H1 (cell line): ENCODE data around the gene AURKAIP1. TPM values are rescaled to one million over a fixed set of nuclear protein-coding genes. Genes with fewer than 3 reads are reported as not detected.

Source experiments
- CTCF ChIA-PET: fragments of 300-600 bp; sonication (Branson Sonifier 250); formaldehyde crosslinking; loops from one replicate; lab custom pipeline; 2021; ENCODE audit not compliant: partially characterized antibody; lab: Charles Lee
- POLR2A ChIA-PET: fragments of 300-600 bp; sonication (Branson Sonifier 250); formaldehyde crosslinking; loops from one replicate; lab custom pipeline; 2021; ENCODE audit warnings: inconsistent platforms; ENCODE audit not compliant: partially characterized antibody; lab: Charles Lee
- DNase-seq, 2 experiments: peaks; one replicate each; pipeline versions ENCODE4 v3.0.0 to v3.0.0-alpha.2; 2010 to 2022; ENCODE audit warnings: low spot score in 2 of 2, low read depth in 1 of 2, mixed read lengths in 1 of 2
- FAIRE-seq: peaks from 2 replicates; lab custom pipeline; 2011; peaks lifted over from hg19 to GRCh38; lab: Jason Lieb, UNC
- H2AFZ ChIP-seq: 2 replicates; pipeline ENCODE4 v1.8.1; 2012; ENCODE audit warnings: low read length, inconsistent platforms
- H2AK5ac ChIP-seq: 2 replicates; pipeline ENCODE4 v1.6.1; 2013; ENCODE audit warnings: low read depth, low read length
- H2BK120ac ChIP-seq: replicated peaks from 2 replicates; pipeline ENCODE3; 2013; ENCODE audit warnings: low read depth, low read length, inconsistent platforms
- H2BK12ac ChIP-seq: 2 replicates; pipeline ENCODE4 v1.6.1; 2013; ENCODE audit warnings: low read depth, low read length
- H2BK15ac ChIP-seq: 2 replicates; pipeline ENCODE4 v1.6.1; 2013; ENCODE audit warnings: low read length
- H2BK20ac ChIP-seq: 2 replicates; pipeline ENCODE4 v1.6.1; 2013; ENCODE audit warnings: low read length
- H2BK5ac ChIP-seq: 2 replicates; pipeline ENCODE4 v1.6.1; 2013; ENCODE audit warnings: low read depth, low read length
- H3K14ac ChIP-seq: 2 replicates; pipeline ENCODE4 v1.6.1; 2013; ENCODE audit warnings: inconsistent platforms; ENCODE audit not compliant: insufficient read length
- H3K18ac ChIP-seq: 2 replicates; pipeline ENCODE4 v1.6.1; 2013; ENCODE audit warnings: low read length; ENCODE audit errors: extremely low read depth
- H3K23ac ChIP-seq: 2 replicates; pipeline ENCODE4 v1.6.1; 2013; ENCODE audit warnings: inconsistent platforms; ENCODE audit not compliant: insufficient read length
- H3K23me2 ChIP-seq: 2 replicates; pipeline ENCODE4 v1.6.1; 2013; ENCODE audit warnings: low read depth, low read length
- H3K27ac ChIP-seq: 2 replicates; pipeline ENCODE4 v1.6.1; 2011; ENCODE audit warnings: low read depth, low read length, inconsistent platforms
- H3K27me3 ChIP-seq, 4 experiments: replicated peaks in 1 of 4; 1 replicate in 1 of 4; 2 replicates in 3 of 4; pipeline versions ENCODE4 v1.6.1 to v1.8.1; 2011 to 2013; ENCODE audit warnings: low read length in 3 of 4, mild to moderate bottlenecking in 3 of 4, inconsistent platforms in 2 of 4, mixed read lengths in 2 of 4, moderate library complexity in 1 of 4; ENCODE audit not compliant: control insufficient read depth in 3 of 4, insufficient read depth in 3 of 4; ENCODE audit errors: extremely low read depth in 1 of 4
- H3K36me3 ChIP-seq, 4 experiments: 2 replicates each; pipeline versions ENCODE4 v1.6.1 to v1.8.1; 2011 to 2013; ENCODE audit warnings: mild to moderate bottlenecking in 4 of 4, low read length in 3 of 4, moderate library complexity in 2 of 4, control low read depth in 1 of 4, inconsistent platforms in 1 of 4; ENCODE audit not compliant: insufficient read depth in 4 of 4, control insufficient read depth in 2 of 4
- H3K4ac ChIP-seq: replicated peaks from 2 replicates; pipeline ENCODE3; 2013; ENCODE audit warnings: low read length, low read depth, mixed read lengths, inconsistent platforms; ENCODE audit not compliant: insufficient read length
- H3K4me1 ChIP-seq, 4 experiments: replicated peaks in 1 of 4; 1 replicate in 1 of 4; 2 replicates in 3 of 4; pipeline versions ENCODE4 v1.6.1 to v1.8.1; 2011 to 2013; ENCODE audit warnings: low read length in 3 of 4, inconsistent platforms in 2 of 4, mixed read lengths in 1 of 4; ENCODE audit not compliant: insufficient read depth in 4 of 4, control insufficient read depth in 3 of 4
- H3K4me2 ChIP-seq, 2 experiments: 2 replicates each; pipeline versions ENCODE4 v1.6.1 to v1.8.1; 2011 to 2013; ENCODE audit warnings: low read depth in 2 of 2, low read length in 2 of 2, control low read depth in 1 of 2, inconsistent platforms in 1 of 2, mild to moderate bottlenecking in 1 of 2; ENCODE audit not compliant: insufficient read depth in 1 of 2
- H3K4me3 ChIP-seq, 4 experiments: fragments of 200-600, 300-600 bp in 1 of 4; sonication (generic), shearing (Covaris generic), sonication (Bioruptor Twin) in 1 of 4; 2 replicates each; pipeline versions ENCODE4 v1.5.1 to v1.8.1; 2011 to 2016; ENCODE audit warnings: low read length in 4 of 4, low read depth in 3 of 4, control low read depth in 2 of 4, inconsistent platforms in 2 of 4, mild to moderate bottlenecking in 2 of 4, mixed read lengths in 1 of 4, moderate library complexity in 1 of 4; ENCODE audit not compliant: insufficient read depth in 2 of 4; ENCODE audit errors: extremely low read depth in 1 of 4
- H3K56ac ChIP-seq: replicated peaks from 2 replicates; pipeline ENCODE3; 2013; ENCODE audit warnings: low read depth, mild to moderate bottlenecking, mixed read lengths, low read length, inconsistent platforms; ENCODE audit not compliant: insufficient read length
- H3K79me1 ChIP-seq: 2 replicates; pipeline ENCODE4 v1.6.1; 2013; ENCODE audit warnings: low read depth, low read length, control low read depth
- H3K79me2 ChIP-seq, 2 experiments: 2 replicates each; pipeline versions ENCODE4 v1.6.1 to v1.8.1; 2012 to 2013; ENCODE audit warnings: low read length in 2 of 2, mild to moderate bottlenecking in 2 of 2, inconsistent platforms in 1 of 2; ENCODE audit not compliant: insufficient read depth in 2 of 2, control insufficient read depth in 1 of 2
- H3K9ac ChIP-seq, 4 experiments: replicated peaks in 1 of 4; 1 replicate in 1 of 4; 2 replicates in 3 of 4; pipeline versions ENCODE4 v1.6.1 to v1.8.1; 2011 to 2013; ENCODE audit warnings: low read depth in 3 of 4, low read length in 3 of 4, control low read depth in 2 of 4, mild to moderate bottlenecking in 2 of 4, moderate library complexity in 2 of 4, inconsistent platforms in 1 of 4; ENCODE audit errors: extremely low read depth in 1 of 4
- H3K9me3 ChIP-seq, 2 experiments: 2 replicates each; pipeline versions ENCODE4 v1.6.1 to v1.8.1; 2012 to 2013; ENCODE audit warnings: mild to moderate bottlenecking in 2 of 2, moderate library complexity in 2 of 2, control low read depth in 1 of 2, inconsistent platforms in 1 of 2, low read depth in 1 of 2, low read length in 1 of 2, mixed read lengths in 1 of 2; ENCODE audit not compliant: insufficient read depth in 2 of 2
- H4K20me1 ChIP-seq, 2 experiments: replicated peaks in 1 of 2; 2 replicates each; pipeline versions ENCODE3 to v1.8.1; 2011 to 2013; ENCODE audit warnings: inconsistent platforms in 2 of 2, low read length in 2 of 2, mild to moderate bottlenecking in 1 of 2; ENCODE audit not compliant: insufficient read depth in 2 of 2, control insufficient read depth in 1 of 2
- H4K5ac ChIP-seq: 2 replicates; pipeline ENCODE4 v1.6.1; 2013; ENCODE audit warnings: low read length, low read depth, mixed read lengths, inconsistent platforms; ENCODE audit not compliant: insufficient read length
- H4K8ac ChIP-seq: 2 replicates; pipeline ENCODE4 v1.8.0; 2013; ENCODE audit warnings: mild to moderate bottlenecking, moderate library complexity, low read length, inconsistent platforms; ENCODE audit not compliant: insufficient read depth; ENCODE audit errors: extremely low read depth
- H4K91ac ChIP-seq: replicated peaks from 2 replicates; pipeline ENCODE3; 2013; ENCODE audit warnings: low read length, mixed read lengths, inconsistent platforms; ENCODE audit not compliant: insufficient read length
- CHD1 ChIP-seq: IDR thresholded peaks from 2 replicates; pipeline ENCODE4 v1.6.1; 2012; ENCODE audit warnings: low read depth, low read length, improper control_type of control experiment
- CTBP2 ChIP-seq: IDR thresholded peaks from 2 replicates; pipeline ENCODE4 v1.7.0; 2011; ENCODE audit warnings: borderline replicate concordance, mild to moderate bottlenecking, moderate library complexity, mixed read lengths, low read length; ENCODE audit not compliant: insufficient read depth, insufficient read length
- JUN ChIP-seq: IDR thresholded peaks from 2 replicates; pipeline ENCODE4 v1.6.1; 2011; ENCODE audit warnings: low read depth, mild to moderate bottlenecking, improper control_type of control experiment, low read length
- JUND ChIP-seq: IDR thresholded peaks from 2 replicates; pipeline ENCODE4 v1.6.1; 2011; ENCODE audit warnings: mild to moderate bottlenecking, improper control_type of control experiment, low read length
- KDM4A ChIP-seq: IDR thresholded peaks from one replicate; pipeline ENCODE4 v1.7.1; 2012; ENCODE audit warnings: low read depth, mild to moderate bottlenecking, moderate library complexity, low read length, inconsistent platforms; ENCODE audit not compliant: severe bottlenecking
- MAX ChIP-seq: IDR thresholded peaks from 2 replicates; pipeline ENCODE4 v1.6.1; 2012; ENCODE audit warnings: inconsistent platforms
- POLR2A ChIP-seq, 2 experiments: IDR thresholded peaks; 1 replicate in 1 of 2; 2 replicates in 1 of 2; pipeline ENCODE4 v1.6.1; 2011; ENCODE audit warnings: low read depth in 2 of 2, low read length in 2 of 2, mild to moderate bottlenecking in 2 of 2; ENCODE audit errors: control extremely low read depth in 1 of 2
- RXRA ChIP-seq: IDR thresholded peaks from 2 replicates; pipeline ENCODE4 v1.6.1; 2011; ENCODE audit warnings: low read depth, mild to moderate bottlenecking, low read length, moderate library complexity; ENCODE audit not compliant: insufficient read depth
- SAP30 ChIP-seq: fragments of 300-600 bp; sonication (generic); IDR thresholded peaks from 2 replicates; pipeline ENCODE4 v1.7.1; 2012; ENCODE audit warnings: low read length, moderate library complexity, mild to moderate bottlenecking, inconsistent platforms; ENCODE audit not compliant: insufficient read depth, insufficient replicate concordance
- YY1 ChIP-seq: IDR thresholded peaks from 2 replicates; pipeline ENCODE4 v1.6.1; 2011; ENCODE audit warnings: low read depth, mild to moderate bottlenecking, low read length
- WGBS, 2 experiments: shearing (Covaris generic) in 1 of 2; methylation state at CpG; one replicate each; pipeline versions ENCODE4 v1.1.6 to v1.1.7; 2013 to 2015; ENCODE audit warnings: low lambda C conversion rate in 2 of 2, mixed read lengths in 2 of 2, inconsistent platforms in 1 of 2, low coverage in 1 of 2, missing lambda C conversion rate in 1 of 2; ENCODE audit not compliant: insufficient replicate concordance in 2 of 2, insufficient coverage in 1 of 2, insufficient read length in 1 of 2; ENCODE audit errors: extremely low coverage in 1 of 2, missing lambda C conversion rate in 1 of 2; 5-methylcytosine and 5-hydroxymethylcytosine counted together
- polyA plus RNA-seq, 7 experiments: library from polyadenylated mRNA; depleted of rRNA in 3 of 7; stranded (reverse) in 5 of 7; unstranded in 2 of 7; fragments of >200 nt in 5 of 7; fragments of 200-250 nt in 2 of 7; gene quantifications; 1 replicate in 5 of 7; 2 replicates in 1 of 7; 4 replicates in 1 of 7; pipeline versions ENCODE4 v1.2.1 to v1.2.3, GENCODE V29; 2011 to 2013; ENCODE audit warnings: missing spikeins in 2 of 7, mixed read lengths in 2 of 7
- total RNA-seq: library from RNA; stranded (reverse); fragmentation: NEBNext Ultra II Directional; extraction: Animal tissue kit (Norgen Biotek cat#: 25700); gene quantifications from 2 replicates; pipeline ENCODE4 v1.2.1, GENCODE V29; 2021
- TF ChIP-seq, protein P1 (sequence below), 3 experiments: IDR thresholded peaks; 1 replicate in 2 of 3; 2 replicates in 1 of 3; pipeline versions ENCODE4 v1.5.1 to v1.6.1; 2011; ENCODE audit warnings: low read length in 3 of 3, mild to moderate bottlenecking in 3 of 3, inconsistent platforms in 2 of 3, low read depth in 1 of 3, moderate library complexity in 1 of 3; ENCODE audit not compliant: insufficient read depth in 1 of 3; ENCODE audit errors: control extremely low read depth in 1 of 3

The AURKAIP1 gene
- total and polyA plus RNA-seq, 2 of the 8 experiments (the other 6 are each of a cell fraction or from before 2014, with no cell fraction given) = 87.8 to 194 TPM

DNA sequence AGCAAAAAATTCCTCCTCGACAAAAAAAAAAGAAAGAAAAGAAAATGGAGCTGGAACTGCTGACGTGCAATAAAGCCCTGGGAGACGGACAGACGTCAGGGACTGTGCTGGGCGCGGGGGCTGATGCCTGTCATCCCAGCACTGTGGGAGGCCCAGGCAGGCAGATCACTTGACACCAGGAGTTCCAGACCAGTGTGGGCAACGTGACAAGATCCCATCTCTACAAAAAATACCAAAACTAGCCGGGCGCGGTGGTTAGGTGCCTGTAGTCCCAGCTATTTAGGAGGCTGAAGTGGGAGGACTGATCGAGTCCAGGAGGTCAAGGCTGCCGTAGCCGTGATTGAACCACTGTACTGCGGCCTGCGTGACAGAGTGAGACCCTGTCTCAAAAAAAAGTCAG lies 49.7 kb upstream of the AURKAIP1 start:
- H2BK12ac ChIP-seq = peak overlapping the region; percentile 75; the same call in 1 of the 2 replicates
- no peak overlapping the region for H3K23ac ChIP-seq
- H2BK15ac ChIP-seq = no peak overlapping the region
- H3K36me3 ChIP-seq = no peaks in the 10 kb centered on the region; a peak in 1 of 8 replicates
- H3K23me2 ChIP-seq = peaks cover 10% of the 10 kb centered on the region; the same call in 1 of the 2 replicates
- H3K27me3 ChIP-seq = no peaks in the 10 kb centered on the region; a peak in 2 of 7 replicates
- H2AFZ ChIP-seq = no peak overlapping the region
- H2BK5ac ChIP-seq = no peak overlapping the region
- no peak overlapping the region for H2BK120ac ChIP-seq
- H3K14ac ChIP-seq = no peak overlapping the region
- H3K79me1 ChIP-seq = no peaks in the 10 kb centered on the region
- CTCF ChIA-PET = interaction anchor here (0.7 to 3.4 kb wide), 9 partner anchors 10 to 196 kb away, joined by 3 to 14 read pairs (median 6); no protein-coding TSS in a partner anchor
- DNase-seq = no peak
- peaks cover 0 to 3% of the 10 kb centered on the region in 2 experiments; a peak in 1 of 4 replicates for H3K9me3 ChIP-seq
- H3K4me1 ChIP-seq = peaks cover 0 to 37% (median 28%) of the 10 kb centered on the region in 4 experiments; a peak in 6 of 7 replicates
- no peak overlapping the region for H4K91ac ChIP-seq
- H3K4me2 ChIP-seq = no peak overlapping the region
- H2AK5ac ChIP-seq = no peak overlapping the region
- FAIRE-seq = no peak
- 95% methylated on average over 15 of the region's 15 CpGs; no CpG with 5 or more reads in 1 of the 2 experiments for WGBS, 2 experiments
- TF ChIP-seq MAX = no peak
- TF ChIP-seq CHD1 = no peak
- no peak for TF ChIP-seq KDM4A
- no peak for TF ChIP-seq JUND
- no peak for TF ChIP-seq JUN
- TF ChIP-seq POLR2A (IDR thresholded peaks at IDR 0.05; ENCODE audit: control extremely low read depth in 1 of 2, low read depth in 2 of 2, low read length in 2 of 2) = no peak
- TF ChIP-seq CTBP2 = no peak
- TF ChIP-seq SAP30 = no peak
- TF ChIP-seq YY1 = no peak
- TF ChIP-seq RXRA = no peak
- TF ChIP-seq, protein P1, sequence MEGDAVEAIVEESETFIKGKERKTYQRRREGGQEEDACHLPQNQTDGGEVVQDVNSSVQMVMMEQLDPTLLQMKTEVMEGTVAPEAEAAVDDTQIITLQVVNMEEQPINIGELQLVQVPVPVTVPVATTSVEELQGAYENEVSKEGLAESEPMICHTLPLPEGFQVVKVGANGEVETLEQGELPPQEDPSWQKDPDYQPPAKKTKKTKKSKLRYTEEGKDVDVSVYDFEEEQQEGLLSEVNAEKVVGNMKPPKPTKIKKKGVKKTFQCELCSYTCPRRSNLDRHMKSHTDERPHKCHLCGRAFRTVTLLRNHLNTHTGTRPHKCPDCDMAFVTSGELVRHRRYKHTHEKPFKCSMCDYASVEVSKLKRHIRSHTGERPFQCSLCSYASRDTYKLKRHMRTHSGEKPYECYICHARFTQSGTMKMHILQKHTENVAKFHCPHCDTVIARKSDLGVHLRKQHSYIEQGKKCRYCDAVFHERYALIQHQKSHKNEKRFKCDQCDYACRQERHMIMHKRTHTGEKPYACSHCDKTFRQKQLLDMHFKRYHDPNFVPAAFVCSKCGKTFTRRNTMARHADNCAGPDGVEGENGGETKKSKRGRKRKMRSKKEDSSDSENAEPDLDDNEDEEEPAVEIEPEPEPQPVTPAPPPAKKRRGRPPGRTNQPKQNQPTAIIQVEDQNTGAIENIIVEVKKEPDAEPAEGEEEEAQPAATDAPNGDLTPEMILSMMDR (IDR thresholded peaks at IDR 0.05; ENCODE audit: control extremely low read depth in 1 of 3, insufficient read depth in 1 of 3, low read depth in 1 of 3, low read length in 3 of 3) = no peak
- no peak overlapping the region for H3K56ac ChIP-seq
- H4K8ac ChIP-seq = no peak overlapping the region
- no peak overlapping the region for H4K5ac ChIP-seq
- H3K79me2 ChIP-seq = no peaks in the 10 kb centered on the region
- H3K27ac ChIP-seq = no peak overlapping the region
- no peak overlapping the region for H3K18ac ChIP-seq
- H3K4me3 ChIP-seq = no peak overlapping the region
- H3K4ac ChIP-seq = no peak overlapping the region
- H2BK20ac ChIP-seq = no peak overlapping the region
- H4K20me1 ChIP-seq = no peaks in the 10 kb centered on the region
- POLR2A ChIA-PET = interaction anchor here (0.6 to 22.9 kb wide), 7 partner anchors 8 to 255 kb away, joined by 3 to 515 read pairs (median 8); partner anchors contain the start of genes CCNL2, MRPL20 and VWA1
- H3K9ac ChIP-seq = no peak overlapping the region
